HEK293T (cell line): ENCODE data around the gene INTS6L.

Experiments
- BHLHE40 ChIP-seq: fragments of 450-650 bp; IDR thresholded peaks from 2 replicates; pipeline ENCODE4 v1.6.1; 2016; ENCODE audit warnings: mild to moderate bottlenecking, moderate library complexity, borderline replicate concordance
- CTBP1 ChIP-seq: fragments of 450-650 bp; IDR thresholded peaks from 2 replicates; pipeline ENCODE4 v1.6.1; 2016; ENCODE audit warnings: borderline replicate concordance
- ELF4 ChIP-seq: fragments of 450-650 bp; IDR thresholded peaks from 2 replicates; pipeline ENCODE4 v1.6.1; 2017; ENCODE audit warnings: antibody characterized with exemption
- FOXA1 ChIP-seq: fragments of 450-650 bp; IDR thresholded peaks from 2 replicates; pipeline ENCODE4 v1.6.1; 2016; ENCODE audit warnings: mild to moderate bottlenecking
- FOXK2 ChIP-seq: fragments of 450-650 bp; IDR thresholded peaks from 2 replicates; pipeline ENCODE4 v1.6.1; 2016; ENCODE audit warnings: mild to moderate bottlenecking
- HDGF ChIP-seq: fragments of 450-650 bp; IDR thresholded peaks from 2 replicates; pipeline ENCODE4 v1.6.1; 2017; ENCODE audit warnings: antibody characterized with exemption, borderline replicate concordance
- L3MBTL2 ChIP-seq: fragments of 450-650 bp; conservative IDR thresholded peaks from 2 replicates; pipeline ENCODE4 v1.6.1; 2016; ENCODE audit warnings: mild to moderate bottlenecking
- SP1 ChIP-seq: fragments of 450-650 bp; IDR thresholded peaks from 2 replicates; pipeline ENCODE4 v1.6.1; 2017
- TARDBP ChIP-seq: fragments of 450-650 bp; IDR thresholded peaks from 2 replicates; pipeline ENCODE4 v1.6.1; 2016
- ZNF384 ChIP-seq: fragments of 450-650 bp; IDR thresholded peaks from 2 replicates; pipeline ENCODE4 v1.6.1; 2016

- TF ChIP-seq TARDBP = no peak
- TF ChIP-seq ZNF384 = no peak
- no peak for TF ChIP-seq CTBP1
- TF ChIP-seq ELF4 = no peak
- no peak for TF ChIP-seq HDGF
- no peak for TF ChIP-seq BHLHE40
- TF ChIP-seq SP1 = no peak
- TF ChIP-seq FOXK2 = no peak
- no peak for TF ChIP-seq FOXA1
- TF ChIP-seq L3MBTL2 = no peak
These were observed 14.8 kb downstream of the INTS6L start for GRCh38 chrX:135535077-135535940.
